Hepatic stellate cell (primary cell): ENCODE measurements around the gene DDX31.

Source experiments
- DNase-seq: peaks from one replicate; pipeline ENCODE4 v3.0.0; 2011; ENCODE audit warnings: low spot score

The DDX31 gene

GRCh38 chr9:132596200-132596599 lies 73.6 kb downstream of the DDX31 start:
- DNase-seq: no peak

GRCh38 chr9:132595319-132595718 lies 74.5 kb downstream of the DDX31 start:
- DNase-seq: no peak

- DNase-seq: no peak
Measured at GRCh38 chr9:132594412-132594811, 75.4 kb downstream of the DDX31 start.

- DNase-seq: no peak
Measured at GRCh38 chr9:132592451-132592850, 77.3 kb downstream of the DDX31 start.

- no peak for DNase-seq
Measured at GRCh38 chr9:132591751-132592314, 78.0 kb downstream of the DDX31 start.

- no peak for DNase-seq
Measured at GRCh38 chr9:132591244-132591643, 78.5 kb downstream of the DDX31 start.

GRCh38 chr9:132590318-132591182 lies 79.2 kb downstream of the DDX31 start:
- no peak for DNase-seq

- no peak for DNase-seq
Measured at GRCh38 chr9:132590037-132590317, 79.8 kb downstream of the DDX31 start.

- no peak for DNase-seq
Measured at GRCh38 chr9:132589148-132590036, 80.4 kb downstream of the DDX31 start.

- DNase-seq: no peak
Measured at GRCh38 chr9:132588501-132589147, 81.2 kb downstream of the DDX31 start.

- no peak for DNase-seq
Measured at GRCh38 chr9:132588098-132588497, 81.7 kb downstream of the DDX31 start.

- no peak for DNase-seq
Measured at GRCh38 chr9:132587592-132587955, 82.2 kb downstream of the DDX31 start.

- DNase-seq: no peak
Measured at GRCh38 chr9:132586830-132587591, 82.8 kb downstream of the DDX31 start.

- DNase-seq: no peak
Measured at GRCh38 chr9:132585954-132586829, 83.6 kb downstream of the DDX31 start.

- DNase-seq: peak; percentile 65
Measured at GRCh38 chr9:132584601-132585560, 84.9 kb downstream of the DDX31 start.

GRCh38 chr9:132583584-132584304 lies 86.0 kb downstream of the DDX31 start:
- no peak for DNase-seq

GRCh38 chr9:132582786-132583583 lies 86.8 kb downstream of the DDX31 start:
- DNase-seq: no peak

GRCh38 chr9:132582276-132582785 lies 87.5 kb downstream of the DDX31 start, which contains the start of gene BARHL1:
TSS of gene BARHL1 (plus strand) at chr9:132582606. CDS start at chr9:132582798, 192 bp downstream.
- DNase-seq: no peak
